Cardiac muscle cell (in vitro differentiated cells and primary cell): ENCODE data around the gene SPCS1. TPM values are rescaled to one million over a fixed set of nuclear protein-coding genes. Genes with fewer than 3 reads are reported as not detected.

Experiments used
- DNase-seq, 2 donors: peaks; one replicate each; pipeline versions ENCODE4 v3.0.0 to v3.0.0-alpha.2; 2010 to 2017; ENCODE audit warnings: low read depth in 1 of 2, low spot score in 1 of 2
- H3K27ac ChIP-seq: fragments of 200-600 bp; sonication (generic); 2 replicates; pipeline ENCODE4 v1.5.1; 2016
- H3K27me3 ChIP-seq: fragments of 200-600 bp; sonication (generic); 2 replicates; pipeline ENCODE4 v1.6.0; 2016; ENCODE audit warnings: control low read depth
- H3K36me3 ChIP-seq: fragments of 200-600 bp; sonication (generic); 2 replicates; pipeline ENCODE4 v1.5.1; 2016; ENCODE audit warnings: control low read depth
- H3K4me1 ChIP-seq: fragments of 200-600 bp; sonication (generic); 2 replicates; pipeline ENCODE4 v1.8.1; 2017; ENCODE audit warnings: low read depth, mild to moderate bottlenecking, mixed run types
- H3K4me3 ChIP-seq: fragments of 200-600 bp; sonication (generic); 2 replicates; pipeline ENCODE4 v1.5.1; 2016; ENCODE audit warnings: mild to moderate bottlenecking
- H3K9me3 ChIP-seq: fragments of 200-600 bp; sonication (generic); 2 replicates; pipeline ENCODE4 v1.5.1; 2017; ENCODE audit warnings: low read depth, mild to moderate bottlenecking, control low read depth
- polyA plus RNA-seq: library from polyadenylated mRNA; unstranded; fragments of >200 nt; fragmentation: Nextera tagmentation; extraction: Ambion mirVana; gene quantifications from 2 replicates; pipeline ENCODE4 v1.2.1, GENCODE V29; 2016
- total RNA-seq: library from RNA; depleted of rRNA; stranded (reverse); fragments of >200 nt; gene quantifications from 2 replicates; pipeline ENCODE4 v1.2.3, GENCODE V29; 2016
- TF ChIP-seq, protein P1 (sequence below): IDR thresholded peaks from 2 replicates; pipeline ENCODE4 v1.5.1; 2012; ENCODE audit warnings: low read depth, mild to moderate bottlenecking, low read length

SPCS1 gene
- total and polyA plus RNA-seq, 2 experiments from 2014 or later = 103 to 234 TPM

DNA sequence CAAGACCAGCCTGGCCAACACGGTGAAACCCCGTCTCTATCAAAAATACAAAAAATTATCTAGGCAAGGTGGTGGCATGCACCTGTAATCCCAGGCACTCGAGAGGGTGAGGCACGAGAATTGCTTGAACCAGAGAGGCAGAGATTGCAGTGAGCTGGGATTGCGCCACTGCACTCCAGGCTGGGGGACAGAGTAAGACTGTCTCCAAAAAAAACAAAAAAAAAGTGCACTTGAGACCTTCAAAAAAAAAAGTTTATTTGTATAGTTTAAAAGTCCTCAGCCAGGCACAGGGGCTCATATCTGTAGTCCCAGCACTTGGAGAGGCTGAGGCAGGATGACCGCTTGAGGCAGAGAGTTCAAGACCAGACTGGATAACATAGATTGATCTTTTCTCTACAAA lies 22.3 kb upstream of the SPCS1 start:
- Histone ChIP-seq H3K27ac (no peak overlapping the region), H3K9me3 (no peaks in the 10 kb centered on the region), H3K27me3 (no peaks in the 10 kb centered on the region), H3K4me1 (peaks cover 22% of the 10 kb centered on the region), H3K36me3 (peaks cover 34% of the 10 kb centered on the region), H3K4me3 (no peak overlapping the region)
- peak in 1 of 2 donors; percentile 32 for DNase-seq
- TF ChIP-seq, protein P1, sequence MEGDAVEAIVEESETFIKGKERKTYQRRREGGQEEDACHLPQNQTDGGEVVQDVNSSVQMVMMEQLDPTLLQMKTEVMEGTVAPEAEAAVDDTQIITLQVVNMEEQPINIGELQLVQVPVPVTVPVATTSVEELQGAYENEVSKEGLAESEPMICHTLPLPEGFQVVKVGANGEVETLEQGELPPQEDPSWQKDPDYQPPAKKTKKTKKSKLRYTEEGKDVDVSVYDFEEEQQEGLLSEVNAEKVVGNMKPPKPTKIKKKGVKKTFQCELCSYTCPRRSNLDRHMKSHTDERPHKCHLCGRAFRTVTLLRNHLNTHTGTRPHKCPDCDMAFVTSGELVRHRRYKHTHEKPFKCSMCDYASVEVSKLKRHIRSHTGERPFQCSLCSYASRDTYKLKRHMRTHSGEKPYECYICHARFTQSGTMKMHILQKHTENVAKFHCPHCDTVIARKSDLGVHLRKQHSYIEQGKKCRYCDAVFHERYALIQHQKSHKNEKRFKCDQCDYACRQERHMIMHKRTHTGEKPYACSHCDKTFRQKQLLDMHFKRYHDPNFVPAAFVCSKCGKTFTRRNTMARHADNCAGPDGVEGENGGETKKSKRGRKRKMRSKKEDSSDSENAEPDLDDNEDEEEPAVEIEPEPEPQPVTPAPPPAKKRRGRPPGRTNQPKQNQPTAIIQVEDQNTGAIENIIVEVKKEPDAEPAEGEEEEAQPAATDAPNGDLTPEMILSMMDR = no peak

DNA sequence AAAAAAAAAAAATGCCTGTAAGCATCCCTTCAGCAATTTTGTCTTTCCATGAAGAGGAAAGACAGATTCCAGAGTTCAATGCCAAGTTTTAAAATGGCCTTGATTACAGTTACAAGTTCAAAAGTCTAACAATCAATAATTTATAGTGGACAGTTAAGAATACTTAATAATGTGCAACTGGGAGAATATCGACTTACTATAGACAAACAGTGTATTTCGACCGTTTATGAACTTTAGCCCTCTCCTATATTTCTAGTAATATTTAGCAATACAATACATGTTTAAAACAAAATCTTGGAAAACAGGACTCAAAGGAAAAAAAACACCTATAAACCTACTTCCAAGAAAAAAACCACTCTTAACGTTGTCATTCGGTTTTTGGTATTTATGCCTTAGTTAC lies 21.7 kb upstream of the SPCS1 start:
- no peaks in the 10 kb centered on the region for H3K9me3 ChIP-seq
- no peaks in the 10 kb centered on the region for H3K27me3 ChIP-seq
- peaks cover 22% of the 10 kb centered on the region for H3K4me1 ChIP-seq
- TF ChIP-seq, protein P1 = no peak
- peaks cover 34% of the 10 kb centered on the region for H3K36me3 ChIP-seq
- H3K4me3 ChIP-seq = peak overlapping the region; percentile 91
- H3K27ac ChIP-seq = no peak overlapping the region
- no peak for DNase-seq

DNA sequence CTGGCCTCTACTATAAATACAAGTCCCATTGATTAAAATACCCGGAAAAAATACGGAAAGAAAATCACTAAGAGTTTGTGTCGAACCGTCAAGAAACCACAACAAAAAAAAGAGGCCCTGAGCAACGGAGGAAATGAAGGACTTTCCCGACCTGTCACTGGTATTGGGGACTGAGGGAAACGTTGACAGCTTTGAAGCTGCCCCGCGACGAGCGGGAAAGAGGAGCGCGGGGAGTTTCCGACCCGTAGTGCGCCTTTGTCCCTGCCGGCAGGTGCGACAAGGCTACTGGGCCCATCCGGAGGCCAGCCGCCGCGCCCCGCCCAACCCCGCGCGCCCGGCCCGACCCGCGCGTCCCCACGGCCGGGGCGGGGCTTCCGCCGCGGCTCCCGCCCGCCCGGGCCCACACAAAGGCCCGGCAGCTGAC lies 20.6 kb upstream of the SPCS1 start:
- Histone ChIP-seq H3K36me3 (peaks cover 36% of the 10 kb centered on the region), H3K4me1 (peaks cover 22% of the 10 kb centered on the region), H3K27ac (peak overlapping the region; percentile 99), H3K9me3 (no peaks in the 10 kb centered on the region), H3K4me3 (peak overlapping the region; percentile 91), H3K27me3 (no peaks in the 10 kb centered on the region)
- DNase-seq = peak in 1 of 2 donors; percentile 88
- TF ChIP-seq, protein P1 = no peak

DNA sequence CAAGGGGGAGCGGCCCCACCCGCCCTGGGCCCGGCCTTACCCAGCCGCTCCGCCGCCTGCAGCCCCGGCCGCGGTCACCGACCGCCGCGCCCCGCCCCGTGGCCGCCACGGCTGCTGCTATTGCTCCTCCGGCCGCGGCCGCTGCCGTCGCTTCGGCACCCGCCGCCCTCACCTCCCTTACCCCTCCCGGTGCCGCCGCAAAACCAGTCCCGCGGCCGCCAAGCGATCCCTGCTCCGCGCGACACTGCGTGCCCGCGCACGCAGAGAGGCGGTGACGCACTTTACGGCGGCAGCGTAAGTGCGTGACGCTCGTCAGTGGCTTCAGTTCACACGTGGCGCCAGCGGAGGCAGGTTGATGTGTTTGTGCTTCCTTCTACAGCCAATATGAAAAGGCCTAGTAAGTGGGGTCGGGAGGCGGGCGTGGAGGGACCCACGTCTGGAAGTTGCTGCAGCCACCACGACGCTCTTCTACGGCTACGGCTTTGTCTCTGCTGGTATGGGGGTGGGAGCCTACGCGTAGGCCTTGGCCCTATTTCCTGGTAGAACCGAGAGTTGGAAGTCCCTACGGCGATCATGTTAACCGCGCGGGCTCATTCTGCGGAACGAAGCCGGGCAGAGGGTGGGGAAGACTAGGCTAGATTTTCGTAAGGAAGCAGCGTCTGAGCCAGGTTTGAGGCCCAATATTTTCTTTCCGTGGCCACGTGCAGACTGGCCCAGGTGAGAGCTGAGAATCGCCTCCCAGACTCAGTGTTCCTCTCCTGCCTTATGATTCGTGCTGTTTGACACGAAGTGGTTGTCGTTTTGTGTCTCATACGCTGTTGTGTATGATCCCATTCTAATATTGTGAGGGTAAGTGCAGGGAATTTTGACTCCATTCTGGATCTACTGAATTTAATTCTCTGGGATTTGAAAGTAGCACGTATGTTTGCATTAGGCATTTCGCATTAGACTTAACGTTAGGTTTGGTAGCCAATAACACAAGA lies 19.9 kb upstream of the SPCS1 start, which contains the start of the genes GNL3 and PBRM1:
GNL3 (plus strand) TSS at position 324 of the 983 bp plus-strand sequence; CDS start at position 385, 61 bp downstream.
PBRM1 (minus strand) TSS at position 205 of the 983 bp plus-strand sequence.
- peaks cover 38% of the 10 kb centered on the region for H3K36me3 ChIP-seq
- DNase-seq = peak; percentile 97
- TF ChIP-seq, protein P1 = no peak
- H3K4me3 ChIP-seq = peak within 1 kb of the TSS; percentile 91
- no peaks in the 10 kb centered on the region for H3K9me3 ChIP-seq
- H3K4me1 ChIP-seq = peaks cover 22% of the 10 kb centered on the region
- peak within 1 kb of the TSS; percentile 99 for H3K27ac ChIP-seq
- H3K27me3 ChIP-seq = no peaks in the 10 kb centered on the region

DNA sequence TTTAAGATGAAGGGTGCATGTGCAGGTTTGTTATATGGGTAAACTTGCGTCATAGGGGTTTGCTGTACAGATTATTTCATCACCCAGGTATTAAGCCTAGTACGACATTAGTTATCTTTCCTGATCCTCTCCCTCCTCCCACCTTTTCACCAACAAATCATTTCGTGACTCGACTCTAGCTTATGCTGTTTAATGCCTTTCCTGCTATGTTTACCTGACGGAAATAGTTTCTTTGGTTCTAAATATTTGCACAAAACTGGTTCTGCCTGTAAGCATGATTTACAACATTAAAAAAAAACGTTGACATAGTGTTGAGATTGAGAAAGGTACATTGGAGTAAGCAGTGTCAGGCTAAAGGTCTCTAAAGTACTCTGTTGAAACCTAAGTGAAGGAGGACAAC lies 17.6 kb upstream of the SPCS1 start:
- no peak for DNase-seq
- H3K27me3 ChIP-seq = no peaks in the 10 kb centered on the region
- H3K27ac ChIP-seq = no peak overlapping the region
- H3K4me1 ChIP-seq = peaks cover 12% of the 10 kb centered on the region
- H3K4me3 ChIP-seq = no peak overlapping the region
- TF ChIP-seq, protein P1 = no peak
- no peaks in the 10 kb centered on the region for H3K9me3 ChIP-seq
- peaks cover 54% of the 10 kb centered on the region for H3K36me3 ChIP-seq
